Central memory CD4-positive, alpha-beta T cell (primary cell): ENCODE results near the gene C3.
A peak's percentile ranks its signal among the peaks of the same experiment; 100 is the strongest.
"Not testable (repeated sequence)": the region's sequence is repeated elsewhere in the genome, so short reads cannot be mapped to it uniquely, and the experiment has no call there.

ENCODE experiments used
- DNase-seq: peaks from one replicate; pipeline ENCODE4 v3.0.0; 2022

The C3 gene

GRCh38 chr19:6686628-6686975, 33.8 kb downstream of the C3 start:
- no peak for DNase-seq

DNA sequence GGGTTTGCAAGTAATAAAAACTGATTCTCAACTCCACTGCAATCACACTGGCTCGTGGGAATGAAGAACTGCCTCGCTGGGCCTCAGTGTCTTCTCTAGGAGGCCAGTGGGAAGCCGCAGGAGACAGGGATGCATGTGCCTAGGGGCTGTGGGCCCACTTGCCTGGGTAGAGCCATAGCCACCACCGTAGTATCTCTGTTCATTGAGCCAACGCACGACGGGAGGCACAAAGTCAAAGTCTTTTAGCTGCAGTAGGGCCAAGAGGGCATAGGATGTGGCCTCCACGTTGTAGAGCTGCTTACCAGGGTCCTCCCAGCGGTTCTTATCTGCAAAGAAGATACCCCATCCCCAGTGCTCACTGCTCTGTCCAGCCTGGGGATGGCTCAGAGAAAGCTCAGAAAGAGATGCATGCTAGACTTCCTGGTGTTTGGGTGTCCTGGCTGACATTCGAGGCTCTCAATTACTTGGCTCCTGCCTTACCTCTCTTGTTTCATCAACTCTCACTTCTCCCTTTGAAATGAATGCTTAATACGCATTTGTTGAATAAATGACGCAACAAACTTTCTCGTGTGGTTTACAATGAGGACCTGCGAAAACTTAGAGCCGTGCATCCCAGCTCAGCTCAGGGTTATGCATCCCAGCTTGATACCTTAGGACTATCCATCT, 34.4 kb downstream of the C3 start:
- no peak for DNase-seq

DNA sequence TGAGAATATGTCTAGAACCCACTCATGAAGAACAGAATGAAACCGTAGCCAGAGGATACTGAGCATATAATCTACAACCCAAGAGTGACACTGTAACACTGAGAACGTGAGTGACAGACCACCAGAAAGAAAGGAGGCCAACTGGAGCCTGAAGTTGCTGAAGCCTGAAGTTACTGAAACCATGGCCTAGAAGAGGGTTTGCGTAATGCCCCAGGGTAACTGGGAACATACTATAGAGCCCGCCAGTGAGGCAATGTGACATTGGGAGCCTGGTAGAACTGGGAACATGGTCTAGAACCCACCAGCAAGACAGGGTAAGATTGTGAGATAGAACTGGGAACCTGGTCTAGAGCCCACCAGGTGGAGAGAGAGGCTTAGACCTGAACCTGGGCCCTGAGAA, 35.0 kb downstream of the C3 start:
- DNase-seq = no peak

- no peak for DNase-seq
Measured at GRCh38 chr19:6683971-6684370, 36.5 kb downstream of the C3 start.

DNA sequence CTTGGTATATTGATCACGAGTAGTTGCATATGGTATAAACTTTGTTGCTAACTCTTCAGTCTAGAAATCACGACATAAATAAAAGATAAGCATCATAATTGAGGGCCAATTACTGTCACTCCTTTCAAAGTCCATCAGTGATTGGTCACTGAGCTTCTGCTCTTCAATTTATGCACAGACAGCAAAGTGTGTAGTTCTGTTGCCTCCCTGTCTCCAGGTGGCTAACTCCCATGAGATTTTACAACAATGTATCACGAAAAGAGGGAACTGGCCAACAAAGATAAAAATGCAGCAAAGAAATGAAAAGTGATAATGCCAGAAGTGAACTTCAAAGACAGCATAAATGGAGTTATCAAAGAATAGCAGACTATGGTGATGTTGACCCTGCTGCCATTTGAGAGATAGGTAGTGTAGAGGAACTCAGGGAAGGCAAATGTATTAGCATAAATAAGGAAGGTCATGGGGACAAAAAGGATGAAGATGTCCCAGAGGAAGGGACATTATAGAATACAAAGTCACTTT, 37.8 kb downstream of the C3 start:
- DNase-seq = no peak

- no peak for DNase-seq
Measured at GRCh38 chr19:6680141-6680540, 40.3 kb downstream of the C3 start.

GRCh38 chr19:6679139-6679538, 41.3 kb downstream of the C3 start:
- no peak for DNase-seq

- DNase-seq = no peak
Measured at GRCh38 chr19:6678690-6679109, 41.8 kb downstream of the C3 start.

DNA sequence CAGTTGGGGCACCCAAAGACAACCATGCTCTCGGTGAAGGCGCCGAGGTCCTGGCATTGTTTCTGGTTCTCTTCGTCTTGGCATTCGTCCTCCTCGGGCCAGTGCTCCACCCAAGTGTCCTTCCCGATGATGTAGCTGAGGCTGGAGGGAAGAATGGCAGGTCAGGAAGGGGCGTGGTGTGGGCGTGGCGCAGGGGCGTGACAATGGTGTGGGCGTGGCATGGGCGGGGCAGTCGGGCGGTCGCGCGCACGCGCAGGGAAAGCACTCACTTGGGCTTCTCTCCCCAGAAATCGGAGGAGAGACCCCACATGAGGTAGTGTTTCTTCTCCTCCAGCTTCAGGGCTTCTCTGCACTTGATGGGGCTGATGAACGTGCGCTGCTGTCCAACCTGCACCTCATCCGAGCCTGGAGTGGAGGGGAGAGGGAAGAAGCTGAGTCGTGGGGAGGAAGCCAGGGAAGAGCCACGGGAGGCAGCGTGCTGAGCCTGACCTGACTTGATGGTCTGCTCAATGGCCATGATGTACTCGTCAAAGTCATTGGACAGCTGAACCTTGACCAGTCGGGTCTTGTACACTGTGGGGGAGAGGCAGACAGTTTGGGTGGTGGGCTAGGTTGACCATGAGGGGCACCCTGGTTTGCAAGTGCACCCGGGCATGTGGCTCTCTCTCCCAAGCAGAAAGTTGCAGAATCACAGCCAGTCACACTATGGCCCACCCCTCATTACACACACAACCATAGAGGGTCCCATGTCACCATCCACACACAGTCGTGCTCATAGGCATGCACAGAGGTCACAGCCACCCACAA, 42.4 kb downstream of the C3 start:
- DNase-seq = peak; percentile 21

GRCh38 chr19:6677495-6677882, 43.0 kb downstream of the C3 start:
- no peak for DNase-seq

DNA sequence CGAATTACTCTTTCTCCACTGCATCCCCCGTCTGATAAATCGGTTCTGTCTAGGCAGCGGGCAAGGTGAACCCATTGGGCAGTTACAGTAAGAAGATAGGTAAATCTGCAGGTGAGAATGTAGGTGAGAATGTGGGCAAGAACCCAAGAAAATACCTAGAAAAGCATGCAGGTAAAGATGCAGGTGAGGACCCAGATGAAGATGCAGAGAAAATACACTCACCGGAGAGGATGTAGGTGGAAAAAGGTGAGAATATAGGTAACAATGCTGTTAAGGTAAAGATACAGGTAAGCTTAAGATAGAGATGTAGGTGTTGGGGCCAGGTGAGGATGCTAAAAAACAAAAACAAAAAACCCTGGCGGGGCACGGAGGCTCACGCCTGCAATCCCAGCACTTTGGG, 44.2 kb downstream of the C3 start:
- no peak for DNase-seq

- DNase-seq = peak; percentile 74
Measured at GRCh38 chr19:6674868-6675305, 45.6 kb downstream of the C3 start.

DNA sequence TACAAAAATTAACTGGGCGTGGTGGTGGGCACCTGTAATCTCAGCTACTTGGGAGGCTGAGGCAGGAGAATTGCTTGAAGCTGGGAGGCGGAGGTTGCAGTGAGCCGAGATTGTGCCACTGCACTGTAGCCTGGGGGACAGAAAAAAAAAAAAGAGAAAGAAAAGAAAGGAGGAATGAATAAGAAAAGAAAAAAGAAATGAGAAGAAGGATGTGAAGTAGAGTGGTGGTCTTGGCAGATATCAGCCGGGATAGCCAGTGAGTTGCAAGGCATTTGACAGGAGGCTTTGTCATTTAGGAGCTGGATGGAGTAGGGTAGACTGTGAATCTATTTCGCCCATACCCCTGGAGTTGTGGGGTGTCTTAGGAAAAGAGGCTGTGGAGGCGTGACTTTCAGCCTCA, 46.0 kb downstream of the C3 start:
- not testable (repeated sequence) for DNase-seq

- DNase-seq = no peak
Measured at GRCh38 chr19:6672693-6673290, 47.7 kb downstream of the C3 start.

GRCh38 chr19:6671960-6672359, 48.5 kb downstream of the C3 start:
- no peak for DNase-seq

DNA sequence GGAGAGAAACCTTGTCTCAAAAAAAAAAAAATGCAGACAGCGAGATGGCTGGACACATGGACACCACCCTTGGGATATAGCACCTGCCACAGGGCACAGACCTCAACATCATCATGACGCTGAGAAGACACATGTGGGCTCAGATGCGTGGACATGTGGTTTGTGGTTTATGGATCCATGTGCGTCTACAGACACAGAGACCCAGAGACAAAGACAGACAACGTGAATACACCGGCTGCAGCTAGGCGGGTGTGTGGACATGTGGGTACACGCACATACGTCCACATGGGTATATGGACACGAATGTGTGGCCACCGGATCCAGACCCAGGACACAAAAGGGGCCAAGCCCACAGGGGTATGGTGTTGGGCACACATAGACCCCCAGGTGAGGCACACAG, 51.8 kb downstream of the C3 start:
- DNase-seq = peak; percentile 50

DNA sequence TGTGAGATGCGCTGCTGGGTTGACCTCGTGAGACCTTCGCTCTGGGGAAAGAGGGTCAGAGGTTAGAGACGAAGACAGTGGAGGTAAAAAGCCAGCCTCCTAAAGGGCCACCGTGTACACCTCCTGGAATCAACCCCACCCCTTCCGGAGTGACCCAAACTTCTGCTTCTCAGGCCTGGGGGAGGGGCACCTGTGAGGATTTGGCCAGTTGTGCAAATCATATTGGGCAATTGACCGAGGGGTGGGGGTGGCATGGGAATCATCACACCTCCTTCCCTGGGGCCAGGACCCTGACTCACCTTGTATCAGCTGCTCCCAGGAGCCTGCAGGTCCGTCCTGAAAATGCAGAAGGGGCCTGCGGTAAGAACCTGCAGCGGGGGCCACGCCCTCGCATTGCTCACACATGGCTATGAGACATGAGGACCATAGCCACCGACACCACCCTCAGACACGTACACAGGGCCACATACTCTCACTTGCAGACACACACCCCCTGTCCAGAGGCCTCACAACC, 53.3 kb downstream of the C3 start:
- no peak for DNase-seq

DNA sequence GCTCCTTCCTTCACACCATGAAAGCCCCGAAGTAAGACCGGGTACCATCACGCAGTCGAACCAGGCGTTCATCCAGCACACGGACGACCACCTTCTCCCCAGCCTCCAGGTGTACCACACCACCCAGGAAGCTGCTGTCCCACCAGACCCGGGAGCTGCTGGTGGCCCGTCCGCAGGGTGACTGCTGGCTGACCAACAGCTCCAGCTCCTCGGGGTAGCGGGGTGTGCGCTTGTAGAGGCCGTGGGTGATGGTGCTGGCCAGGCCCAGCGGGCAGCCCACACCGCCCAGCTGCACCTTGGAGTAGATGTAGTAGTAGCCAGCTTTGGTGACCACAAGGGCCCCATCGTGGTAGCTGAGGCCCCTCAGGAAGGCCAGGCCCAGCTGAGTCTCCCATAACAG, 55.5 kb downstream of the C3 start:
- DNase-seq = no peak

DNA sequence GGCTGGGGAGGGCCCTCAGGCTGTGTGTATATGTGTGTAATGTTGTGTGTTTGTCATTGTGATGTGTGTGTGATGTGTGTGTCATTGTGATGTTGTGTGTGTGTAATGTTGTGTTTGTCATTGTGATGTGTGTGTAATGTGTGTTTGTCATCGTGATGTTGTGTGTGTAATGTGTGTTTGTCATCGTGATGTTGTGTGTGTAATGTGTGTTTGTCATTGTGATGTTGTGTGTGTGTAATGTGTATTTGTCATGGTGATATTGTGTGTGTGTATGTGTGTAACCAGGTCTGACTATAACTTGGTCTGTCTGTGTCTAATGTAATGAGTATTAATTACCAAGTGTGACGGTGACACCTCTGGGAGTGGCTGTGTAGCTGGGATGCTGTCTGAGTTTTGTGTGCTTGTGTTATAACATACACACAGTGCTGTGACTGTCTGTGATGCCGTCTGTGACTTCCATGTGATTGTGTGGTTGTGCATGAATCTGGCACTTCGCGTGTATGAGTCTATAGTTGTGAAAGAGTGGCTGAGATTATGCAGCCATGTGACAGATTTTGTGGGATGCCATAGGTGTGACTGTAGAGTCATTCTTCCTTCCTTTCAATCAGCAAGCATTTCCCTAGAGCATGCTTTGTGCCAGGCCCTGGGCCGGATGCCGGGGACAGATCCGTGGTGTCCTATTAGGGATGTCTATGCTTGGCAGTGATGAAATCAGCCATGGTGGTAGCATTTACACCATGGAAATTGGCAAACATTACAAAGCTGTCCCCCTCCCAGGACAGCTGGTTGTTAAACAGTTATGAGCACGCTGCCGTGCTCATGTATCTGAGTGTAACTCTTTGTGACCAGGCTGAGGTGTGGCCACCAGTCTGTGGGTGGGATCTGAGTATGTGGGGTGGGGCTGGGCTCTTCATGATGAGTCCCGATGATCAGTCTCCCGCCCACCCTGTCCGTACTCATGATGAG, 56.9 kb downstream of the C3 start:
- DNase-seq = no peak

DNA sequence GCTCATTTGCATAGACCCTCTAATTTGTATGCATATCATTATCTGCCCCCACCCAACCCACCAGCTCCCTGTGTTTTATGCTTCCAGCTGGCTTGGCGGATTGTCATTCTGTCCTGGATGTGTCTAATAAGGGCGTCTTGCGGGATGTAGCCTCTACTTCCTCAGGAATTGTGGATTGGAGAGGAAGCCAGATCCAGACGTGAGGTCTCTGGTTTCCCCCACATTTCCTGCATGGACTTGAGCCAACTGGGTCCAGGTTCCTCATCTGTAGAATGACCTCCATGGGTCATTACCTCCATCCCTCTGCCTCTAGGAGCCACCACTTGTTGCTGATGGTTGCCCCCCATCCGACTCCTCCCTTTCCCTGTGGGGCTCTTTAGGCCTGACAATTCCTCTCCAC, 57.7 kb downstream of the C3 start:
- no peak for DNase-seq

GRCh38 chr19:6661509-6662244, 58.8 kb downstream of the C3 start:
- peak; percentile 77 for DNase-seq

- DNase-seq = no peak
Measured at GRCh38 chr19:6660930-6661329, 59.5 kb downstream of the C3 start.
